Activated effector memory CD4-positive, alpha-beta T cell treated with anti-CD3 and anti-CD28 coated beads, Interleukin-2, amount 50 U/mL, for 16 hours (primary cell): ENCODE results near the gene SLC10A2.

Experiments used
- DNase-seq: peaks from one replicate; pipeline ENCODE4 v3.0.0-alpha.2; 2020

Gene SLC10A2

GRCh38 chr13:103044056-103044455 lies 22.2 kb downstream of the SLC10A2 start:
- no peak for DNase-seq

GRCh38 chr13:103040006-103040405 lies 26.2 kb downstream of the SLC10A2 start:
- no peak for DNase-seq

GRCh38 chr13:103039183-103039582 lies 27.0 kb downstream of the SLC10A2 start:
- no peak for DNase-seq

- DNase-seq: no peak
These were observed 29.9 kb downstream of the SLC10A2 start for GRCh38 chr13:103036268-103036667.

GRCh38 chr13:103033999-103034398 lies 32.2 kb downstream of the SLC10A2 start:
- DNase-seq: no peak

GRCh38 chr13:103031332-103031873 lies 34.8 kb downstream of the SLC10A2 start:
- DNase-seq: no peak

- DNase-seq: no peak
These were observed 35.4 kb downstream of the SLC10A2 start for GRCh38 chr13:103030776-103031175.

GRCh38 chr13:103029798-103030197 lies 36.4 kb downstream of the SLC10A2 start:
- no peak for DNase-seq

- DNase-seq: no peak
These were observed 43.9 kb downstream of the SLC10A2 start for GRCh38 chr13:103022336-103022735.

GRCh38 chr13:103018556-103018955 lies 47.7 kb downstream of the SLC10A2 start:
- no peak for DNase-seq

- DNase-seq: no peak
These were observed 53.6 kb downstream of the SLC10A2 start for GRCh38 chr13:103012646-103013045.

GRCh38 chr13:103009051-103009840 lies 57.0 kb downstream of the SLC10A2 start:
- DNase-seq: no peak

- DNase-seq: no peak
These were observed 58.8 kb downstream of the SLC10A2 start for GRCh38 chr13:103007427-103007762.

GRCh38 chr13:103006641-103007426 lies 59.4 kb downstream of the SLC10A2 start:
- DNase-seq: no peak

GRCh38 chr13:103004661-103005345 lies 61.4 kb downstream of the SLC10A2 start:
- DNase-seq: no peak

- no peak for DNase-seq
These were observed 62.6 kb downstream of the SLC10A2 start for GRCh38 chr13:103003631-103004030.

GRCh38 chr13:103002279-103002678 lies 63.9 kb downstream of the SLC10A2 start:
- DNase-seq: no peak

GRCh38 chr13:103000157-103000556 lies 66.1 kb downstream of the SLC10A2 start:
- DNase-seq: no peak

GRCh38 chr13:102999499-102999898 lies 66.7 kb downstream of the SLC10A2 start:
- DNase-seq: no peak
